ENCODE results near the gene NTRK2.

NTRK2 gene

DNA sequence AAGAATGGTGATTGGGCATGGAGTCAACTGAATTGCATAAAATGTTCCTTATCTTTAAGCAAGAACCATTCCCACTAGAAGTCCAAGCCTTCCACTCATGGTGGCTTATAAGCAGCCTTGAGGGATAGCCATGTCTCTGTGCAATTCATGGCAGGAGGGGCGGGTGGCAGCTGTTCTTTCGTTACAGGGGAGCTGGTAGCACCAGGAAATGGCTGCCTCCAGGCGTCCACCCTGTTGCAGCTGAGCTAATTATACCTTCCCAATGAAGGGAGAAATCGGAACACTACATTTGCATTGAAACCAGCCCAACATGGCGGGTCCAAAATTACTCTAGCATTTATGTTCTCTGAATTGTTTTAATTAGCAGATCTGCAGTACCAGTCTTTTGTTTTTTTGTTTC, 289.8 kb downstream of the NTRK2 start:
- no peaks in the 10 kb centered on the region for H3K9me3 ChIP-seq (ENCODE audit: control extremely low read depth in 1 of 5, control insufficient read depth in 4 of 5, insufficient read depth in 2 of 5, low read depth in 1 of 5, low read length in 4 of 5)
- DNase-seq: no peak
- H3K27ac ChIP-seq (ENCODE audit: insufficient read depth in 1 of 2, low read depth in 1 of 2, low read length in 2 of 2, poor library complexity in 1 of 2, severe bottlenecking in 2 of 2): no peak overlapping the region
- H3K27me3 ChIP-seq (replicated peaks in 2 of 5; ENCODE audit: control insufficient read depth in 4 of 5, insufficient read depth in 5 of 5, low read length in 4 of 5): peaks cover 0 to 9% (median 4%) of the 10 kb centered on the region in 5 experiments
- no peak overlapping the region for H3K4me3 ChIP-seq (ENCODE audit: control insufficient read depth in 1 of 7, extremely low read depth in 1 of 7, insufficient read depth in 4 of 7, low read depth in 2 of 7, low read length in 6 of 7)
- WGBS (ENCODE audit: insufficient coverage): 91% methylated on average over 5 of the region's 5 CpGs
- no peaks in the 10 kb centered on the region for H3K4me1 ChIP-seq (ENCODE audit: control extremely low read depth in 1 of 4, control insufficient read depth in 4 of 4, insufficient read depth in 4 of 4, low read length in 3 of 4)
- ChIA-PET POLR2A (no interaction called here), CTCF (interaction anchor here (1.3 kb wide), 1 partner anchor 13 kb away, joined by 3 read pairs; no protein-coding TSS in a partner anchor)
- H3K36me3 ChIP-seq (ENCODE audit: control insufficient read depth in 4 of 4, insufficient read depth in 4 of 4, low read length in 3 of 4): no peaks in the 10 kb centered on the region

GRCh38 chr9:84966876-84967830, 297.6 kb downstream of the NTRK2 start:
- ChIA-PET CTCF (interaction anchor here (0.9 to 1.3 kb wide), 3 partner anchors 9 to 270 kb away, joined by 3 to 5 read pairs (median 3); no protein-coding TSS in a partner anchor), POLR2A (no interaction called here)
- peaks cover 0 to 4% (median 0%) of the 10 kb centered on the region in 5 experiments for H3K27me3 ChIP-seq (replicated peaks in 2 of 5; ENCODE audit: control insufficient read depth in 4 of 5, insufficient read depth in 5 of 5, low read length in 4 of 5)
- no peaks in the 10 kb centered on the region for H3K9me3 ChIP-seq (ENCODE audit: control extremely low read depth in 1 of 5, control insufficient read depth in 4 of 5, insufficient read depth in 2 of 5, low read depth in 1 of 5, low read length in 4 of 5)
- 96% methylated on average over 12 of the region's 15 CpGs for WGBS (ENCODE audit: insufficient coverage)
- no peak for DNase-seq
- H3K4me3 ChIP-seq (ENCODE audit: control insufficient read depth in 1 of 7, extremely low read depth in 1 of 7, insufficient read depth in 4 of 7, low read depth in 2 of 7, low read length in 6 of 7): no peak overlapping the region
- H3K36me3 ChIP-seq (ENCODE audit: control insufficient read depth in 4 of 4, insufficient read depth in 4 of 4, low read length in 3 of 4): no peaks in the 10 kb centered on the region
- no peak overlapping the region for H3K27ac ChIP-seq (ENCODE audit: insufficient read depth in 1 of 2, low read depth in 1 of 2, low read length in 2 of 2, poor library complexity in 1 of 2, severe bottlenecking in 2 of 2)
- H3K4me1 ChIP-seq (ENCODE audit: control extremely low read depth in 1 of 4, control insufficient read depth in 4 of 4, insufficient read depth in 4 of 4, low read length in 3 of 4): no peaks in the 10 kb centered on the region

GRCh38 chr9:84969084-84969483, 299.6 kb downstream of the NTRK2 start:
- DNase-seq: no peak
- Histone ChIP-seq H3K27me3 (replicated peaks in 2 of 5; ENCODE audit: control insufficient read depth in 4 of 5, insufficient read depth in 5 of 5, low read length in 4 of 5) (peaks cover 0 to 4% (median 0%) of the 10 kb centered on the region in 5 experiments), H3K27ac (ENCODE audit: insufficient read depth in 1 of 2, low read depth in 1 of 2, low read length in 2 of 2, poor library complexity in 1 of 2, severe bottlenecking in 2 of 2) (no peak overlapping the region), H3K4me3 (ENCODE audit: control insufficient read depth in 1 of 7, extremely low read depth in 1 of 7, insufficient read depth in 4 of 7, low read depth in 2 of 7, low read length in 6 of 7) (no peak overlapping the region), H3K4me1 (ENCODE audit: control extremely low read depth in 1 of 4, control insufficient read depth in 4 of 4, insufficient read depth in 4 of 4, low read length in 3 of 4) (no peaks in the 10 kb centered on the region), H3K36me3 (ENCODE audit: control insufficient read depth in 4 of 4, insufficient read depth in 4 of 4, low read length in 3 of 4) (no peaks in the 10 kb centered on the region), H3K9me3 (ENCODE audit: control extremely low read depth in 1 of 5, control insufficient read depth in 4 of 5, insufficient read depth in 2 of 5, low read depth in 1 of 5, low read length in 4 of 5) (no peaks in the 10 kb centered on the region)
- 92% methylated on average over 3 of the region's 4 CpGs for WGBS (ENCODE audit: insufficient coverage)
- ChIA-PET CTCF (no interaction called here), POLR2A (no interaction called here)

DNA sequence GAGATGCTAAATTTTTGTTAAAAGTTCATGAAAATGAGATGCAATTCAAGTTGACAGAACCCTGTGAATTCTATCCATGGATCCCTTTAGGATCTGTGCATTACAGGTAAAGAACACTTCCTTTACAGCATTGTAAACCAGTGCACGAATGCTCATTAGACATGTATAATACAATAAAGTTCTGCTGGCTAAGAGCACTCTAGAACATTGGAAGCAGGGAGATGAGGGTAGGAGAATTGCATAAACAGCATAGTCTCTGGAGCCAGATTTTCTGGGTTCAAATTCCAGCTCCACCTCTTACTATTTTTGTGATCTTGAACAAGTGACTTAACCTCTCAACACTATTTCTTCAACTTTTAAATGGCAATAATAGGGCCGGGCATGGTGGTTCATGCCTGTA, 300.2 kb downstream of the NTRK2 start:
- Histone ChIP-seq H3K9me3 (ENCODE audit: control extremely low read depth in 1 of 5, control insufficient read depth in 4 of 5, insufficient read depth in 2 of 5, low read depth in 1 of 5, low read length in 4 of 5) (no peaks in the 10 kb centered on the region), H3K36me3 (ENCODE audit: control insufficient read depth in 4 of 4, insufficient read depth in 4 of 4, low read length in 3 of 4) (no peaks in the 10 kb centered on the region), H3K27me3 (replicated peaks in 2 of 5; ENCODE audit: control insufficient read depth in 4 of 5, insufficient read depth in 5 of 5, low read length in 4 of 5) (peaks cover 0 to 2% (median 0%) of the 10 kb centered on the region in 5 experiments), H3K27ac (ENCODE audit: insufficient read depth in 1 of 2, low read depth in 1 of 2, low read length in 2 of 2, poor library complexity in 1 of 2, severe bottlenecking in 2 of 2) (no peak overlapping the region), H3K4me1 (ENCODE audit: control extremely low read depth in 1 of 4, control insufficient read depth in 4 of 4, insufficient read depth in 4 of 4, low read length in 3 of 4) (no peaks in the 10 kb centered on the region), H3K4me3 (ENCODE audit: control insufficient read depth in 1 of 7, extremely low read depth in 1 of 7, insufficient read depth in 4 of 7, low read depth in 2 of 7, low read length in 6 of 7) (no peak overlapping the region)
- ChIA-PET CTCF (no interaction called here), POLR2A (no interaction called here)
- no peak for DNase-seq
- no CpG with 5 or more reads among the region's 2 CpGs for WGBS (ENCODE audit: insufficient coverage)

- Histone ChIP-seq H3K4me3 (ENCODE audit: control insufficient read depth in 1 of 7, extremely low read depth in 1 of 7, insufficient read depth in 4 of 7, low read depth in 2 of 7, low read length in 6 of 7) (no peak overlapping the region), H3K36me3 (ENCODE audit: control insufficient read depth in 4 of 4, insufficient read depth in 4 of 4, low read length in 3 of 4) (no peaks in the 10 kb centered on the region), H3K9me3 (ENCODE audit: control extremely low read depth in 1 of 5, control insufficient read depth in 4 of 5, insufficient read depth in 2 of 5, low read depth in 1 of 5, low read length in 4 of 5) (no peaks in the 10 kb centered on the region), H3K4me1 (ENCODE audit: control extremely low read depth in 1 of 4, control insufficient read depth in 4 of 4, insufficient read depth in 4 of 4, low read length in 3 of 4) (no peaks in the 10 kb centered on the region), H3K27me3 (replicated peaks in 2 of 5; ENCODE audit: control insufficient read depth in 4 of 5, insufficient read depth in 5 of 5, low read length in 4 of 5) (peaks cover 0 to 2% (median 0%) of the 10 kb centered on the region in 5 experiments), H3K27ac (ENCODE audit: insufficient read depth in 1 of 2, low read depth in 1 of 2, low read length in 2 of 2, poor library complexity in 1 of 2, severe bottlenecking in 2 of 2) (no peak overlapping the region)
- POLR2A ChIA-PET: no interaction called here
- no peak for DNase-seq
- CTCF ChIA-PET: no interaction called here
- WGBS (ENCODE audit: insufficient coverage): 96% methylated on average over 2 of the region's 2 CpGs
Observed at GRCh38 chr9:84970432-84970831, 300.9 kb downstream of the NTRK2 start.

- Histone ChIP-seq H3K4me1 (ENCODE audit: control extremely low read depth in 1 of 4, control insufficient read depth in 4 of 4, insufficient read depth in 4 of 4, low read length in 3 of 4) (no peaks in the 10 kb centered on the region), H3K36me3 (ENCODE audit: control insufficient read depth in 4 of 4, insufficient read depth in 4 of 4, low read length in 3 of 4) (no peaks in the 10 kb centered on the region), H3K9me3 (ENCODE audit: control extremely low read depth in 1 of 5, control insufficient read depth in 4 of 5, insufficient read depth in 2 of 5, low read depth in 1 of 5, low read length in 4 of 5) (no peaks in the 10 kb centered on the region), H3K27me3 (replicated peaks in 2 of 5; ENCODE audit: control insufficient read depth in 4 of 5, insufficient read depth in 5 of 5, low read length in 4 of 5) (peaks cover 0 to 2% (median 0%) of the 10 kb centered on the region in 5 experiments), H3K27ac (ENCODE audit: insufficient read depth in 1 of 2, low read depth in 1 of 2, low read length in 2 of 2, poor library complexity in 1 of 2, severe bottlenecking in 2 of 2) (no peak overlapping the region), H3K4me3 (ENCODE audit: control insufficient read depth in 1 of 7, extremely low read depth in 1 of 7, insufficient read depth in 4 of 7, low read depth in 2 of 7, low read length in 6 of 7) (no peak overlapping the region)
- POLR2A ChIA-PET: no interaction called here
- CTCF ChIA-PET: interaction anchor here (0.9 kb wide), 1 partner anchor 25 kb away, joined by 3 read pairs; no protein-coding TSS in a partner anchor
- no peak for DNase-seq
Observed at GRCh38 chr9:84971571-84971970, 302.0 kb downstream of the NTRK2 start.

GRCh38 chr9:84974258-84974657, 304.7 kb downstream of the NTRK2 start:
- ChIA-PET CTCF (no interaction called here), POLR2A (no interaction called here)
- H3K4me1 ChIP-seq (ENCODE audit: control extremely low read depth in 1 of 4, control insufficient read depth in 4 of 4, insufficient read depth in 4 of 4, low read length in 3 of 4): no peaks in the 10 kb centered on the region
- H3K4me3 ChIP-seq (ENCODE audit: control insufficient read depth in 1 of 7, extremely low read depth in 1 of 7, insufficient read depth in 4 of 7, low read depth in 2 of 7, low read length in 6 of 7): no peak overlapping the region
- H3K9me3 ChIP-seq (ENCODE audit: control extremely low read depth in 1 of 5, control insufficient read depth in 4 of 5, insufficient read depth in 2 of 5, low read depth in 1 of 5, low read length in 4 of 5): peaks cover 0 to 1% (median 0%) of the 10 kb centered on the region in 5 experiments
- H3K27ac ChIP-seq (ENCODE audit: insufficient read depth in 1 of 2, low read depth in 1 of 2, low read length in 2 of 2, poor library complexity in 1 of 2, severe bottlenecking in 2 of 2): no peak overlapping the region
- no CpG with 5 or more reads among the region's 1 CpG for WGBS (ENCODE audit: insufficient coverage)
- peaks cover 0 to 4% (median 0%) of the 10 kb centered on the region in 5 experiments for H3K27me3 ChIP-seq (replicated peaks in 2 of 5; ENCODE audit: control insufficient read depth in 4 of 5, insufficient read depth in 5 of 5, low read length in 4 of 5)
- no peak for DNase-seq
- H3K36me3 ChIP-seq (ENCODE audit: control insufficient read depth in 4 of 4, insufficient read depth in 4 of 4, low read length in 3 of 4): no peaks in the 10 kb centered on the region
